BLaER1 treated with 17β-estradiol and CSF1 and Interleukin-3, amounts not matched to agents 10 nM and 100 nM (cell line): ENCODE results near the gene RAMP1.
A peak's percentile ranks its signal among the peaks of the same experiment; 100 is the strongest.
"Not testable (repeated sequence)": the region's sequence is repeated elsewhere in the genome, so short reads cannot be mapped to it uniquely, and the experiment has no call there.

Experiments used
- H3K27ac ChIP-seq, 11 experiments: shearing (Covaris generic); formaldehyde crosslinking; 2 replicates each; pipeline ENCODE4 v1.8.1; 2022
- H3K27me3 ChIP-seq, 11 experiments: shearing (Covaris generic); formaldehyde crosslinking; 2 replicates each; pipeline ENCODE4 v1.8.1; 2022
- H3K36me3 ChIP-seq, 11 experiments: shearing (Covaris generic); formaldehyde crosslinking; 2 replicates each; pipeline ENCODE4 v1.8.1; 2022
- H3K4me1 ChIP-seq, 10 experiments: shearing (Covaris generic); formaldehyde crosslinking; 2 replicates each; pipeline ENCODE4 v1.8.1; 2022
- H3K4me2 ChIP-seq, 11 experiments: shearing (Covaris generic); formaldehyde crosslinking; 2 replicates each; pipeline ENCODE4 v1.8.1; 2022
- H3K4me3 ChIP-seq, 10 experiments: shearing (Covaris generic); formaldehyde crosslinking; 2 replicates each; pipeline ENCODE4 v1.8.1; 2022
- H3K9ac ChIP-seq, 11 experiments: shearing (Covaris generic); formaldehyde crosslinking; 2 replicates each; pipeline ENCODE4 v1.8.1; 2022
- H3K9me3 ChIP-seq, 11 experiments: shearing (Covaris generic); formaldehyde crosslinking; replicated peaks in 1 of 11; 2 replicates each; pipeline ENCODE4 v1.8.1; 2022
- H4K20me1 ChIP-seq, 11 experiments: shearing (Covaris generic); formaldehyde crosslinking; 2 replicates each; pipeline ENCODE4 v1.8.1; 2022
- Cebpa-rat ChIP-seq, 11 experiments: shearing (Covaris generic); IDR thresholded peaks; 2 replicates each; pipeline ENCODE4 v1.8.1; 2022

The RAMP1 gene

DNA sequence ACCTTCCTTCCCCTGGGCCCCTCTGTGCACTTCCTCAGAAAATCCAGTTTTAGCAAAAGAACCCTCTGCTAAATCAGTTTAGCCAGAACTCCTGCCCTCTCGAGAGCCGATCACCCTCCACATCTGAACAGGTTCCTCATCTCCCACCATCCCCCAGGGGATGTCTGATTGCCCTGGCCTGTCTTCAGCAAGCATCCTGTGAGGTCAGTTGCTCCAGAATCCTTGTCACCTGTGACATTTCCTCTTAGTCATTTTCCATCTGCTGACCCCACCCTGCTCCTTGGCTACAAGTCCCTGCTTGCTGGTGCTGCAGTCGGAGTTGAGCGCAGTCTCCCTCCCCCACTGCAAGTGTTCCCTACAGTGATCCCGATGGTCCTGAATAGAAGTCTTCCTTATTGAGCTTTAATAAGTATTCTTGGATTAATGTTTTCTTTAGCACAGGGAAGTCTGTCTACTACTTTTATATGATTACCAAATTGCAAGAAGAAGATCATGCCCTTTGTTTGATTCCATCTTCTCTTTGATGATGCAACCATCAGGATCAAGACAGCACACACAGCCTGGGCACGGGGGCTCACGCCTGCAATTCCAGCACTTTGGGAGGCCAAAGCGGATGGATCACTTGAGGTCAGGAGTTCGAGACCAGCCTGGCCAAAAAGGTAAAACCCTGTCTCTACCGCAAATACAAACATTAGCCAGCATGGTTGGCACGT is 76.5 kb downstream of the RAMP1 start:
- peaks cover 14 to 27% (median 19%) of the 10 kb centered on the region in 10 experiments for H3K4me1 ChIP-seq
- H3K36me3 ChIP-seq = 0 out of 22 replicates have a peak, but pooled peaks cover 0 to under 1% (median 0%) of the 10 kb centered on the region in 11 experiments
- H3K9ac ChIP-seq = no peak overlapping the region
- peaks cover 0 to 4% (median 2%) of the 10 kb centered on the region in 11 experiments; a peak in 13 of 22 replicates for H3K9me3 ChIP-seq
- no peak overlapping the region for H3K4me3 ChIP-seq
- TF ChIP-seq Cebpa-rat (IDR thresholded peaks at IDR 0.05) = 0 out of 22 replicates have a peak, but pooled peaks of 1 of the 11 experiments have one; percentile 12
- no peaks in the 10 kb centered on the region; a peak in 1 of 22 replicates for H4K20me1 ChIP-seq
- no peak overlapping the region for H3K27ac ChIP-seq
- H3K27me3 ChIP-seq = no peaks in the 10 kb centered on the region
- peak overlapping the region; percentile 22 to 66 (median 51); a peak in 21 of 22 replicates for H3K4me2 ChIP-seq

DNA sequence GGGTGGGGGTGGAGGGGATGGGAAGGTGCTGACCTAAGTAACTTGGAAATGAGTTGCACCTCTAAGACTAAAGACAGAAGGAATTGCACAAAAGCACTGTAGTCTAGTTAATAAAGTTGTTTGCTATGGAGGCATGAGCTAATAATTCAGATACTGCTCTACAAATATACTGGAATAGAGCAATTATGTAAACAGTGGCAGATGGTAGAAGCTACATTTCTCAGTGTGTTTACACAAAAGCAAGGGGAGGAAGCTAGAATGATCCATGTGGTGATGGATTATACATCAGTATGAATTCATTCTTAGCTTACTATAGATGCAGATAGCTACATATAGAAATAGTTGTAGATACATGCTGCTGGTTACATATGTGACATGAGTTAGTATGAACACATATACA is 79.8 kb downstream of the RAMP1 start:
- Histone ChIP-seq H3K36me3 (peaks cover 0 to 9% (median 0%) of the 10 kb centered on the region in 11 experiments; a peak in 4 of 22 replicates), H3K27me3 (no peaks in the 10 kb centered on the region), H3K4me2 (no peak overlapping the region), H3K27ac (no peak overlapping the region), H3K4me1 (peaks cover 9 to 38% (median 24%) of the 10 kb centered on the region in 10 experiments; a peak in 19 of 20 replicates), H4K20me1 (no peaks in the 10 kb centered on the region), H3K9ac (no peak overlapping the region), H3K4me3 (no peak overlapping the region), H3K9me3 (peaks cover 12 to 22% (median 16%) of the 10 kb centered on the region in 11 experiments)
- no peak for TF ChIP-seq Cebpa-rat (IDR thresholded peaks at IDR 0.05)

DNA sequence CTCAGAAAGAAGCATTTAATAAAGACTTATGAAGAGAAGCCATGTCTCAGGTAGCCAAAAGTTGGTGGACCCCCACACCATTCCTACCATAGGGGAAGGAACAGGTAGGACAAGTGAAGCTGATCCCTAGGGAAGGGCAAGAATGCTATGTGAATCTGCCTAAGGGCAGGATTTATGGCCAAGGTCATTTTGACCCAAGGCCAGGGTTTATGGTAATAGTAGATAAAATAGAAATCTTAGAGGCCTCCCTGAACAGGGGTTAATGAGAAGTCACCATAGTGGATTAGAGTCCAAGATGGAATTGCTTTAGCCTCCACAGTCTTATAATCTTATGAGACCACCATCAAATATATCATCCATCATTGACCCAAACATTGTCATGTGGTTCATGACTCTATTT is 81.4 kb downstream of the RAMP1 start:
- Histone ChIP-seq H4K20me1 (no peaks in the 10 kb centered on the region), H3K27me3 (no peaks in the 10 kb centered on the region), H3K4me2 (no peak overlapping the region), H3K9me3 (peaks cover 28 to 37% (median 32%) of the 10 kb centered on the region in 11 experiments), H3K36me3 (peaks cover 0 to 18% (median 4%) of the 10 kb centered on the region in 11 experiments; a peak in 5 of 22 replicates), H3K4me3 (no peak overlapping the region), H3K4me1 (peaks cover 2 to 25% (median 12%) of the 10 kb centered on the region in 10 experiments; a peak in 19 of 20 replicates), H3K9ac (no peak overlapping the region), H3K27ac (no peak overlapping the region)
- no peak for TF ChIP-seq Cebpa-rat (IDR thresholded peaks at IDR 0.05)

DNA sequence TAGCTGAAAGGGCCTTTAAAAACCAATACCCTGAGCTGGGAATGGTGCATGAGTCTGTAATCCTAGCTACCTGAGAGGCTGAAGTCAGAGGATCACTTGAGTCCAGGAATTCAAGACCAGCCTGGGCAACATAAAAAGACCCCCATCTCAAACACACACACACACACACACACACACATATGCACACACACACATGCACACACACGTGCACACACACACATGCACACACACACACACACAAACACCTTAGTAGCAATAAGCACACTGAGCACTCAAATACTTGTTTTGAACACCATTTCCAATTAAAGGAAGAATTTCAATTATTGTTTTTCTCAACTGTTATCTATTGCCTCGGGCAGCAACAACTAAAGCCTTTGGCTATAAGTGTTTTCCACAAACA is 81.8 kb downstream of the RAMP1 start:
- Histone ChIP-seq H4K20me1 (no peaks in the 10 kb centered on the region), H3K4me2 (0 out of 22 replicates have a peak overlapping the region, but pooled peaks of 2 of the 11 experiments have one; percentile 19 to 41), H3K4me1 (peaks cover 0 to 23% (median 9%) of the 10 kb centered on the region in 10 experiments; a peak in 12 of 20 replicates), H3K9me3 (peaks cover 31 to 41% (median 36%) of the 10 kb centered on the region in 11 experiments), H3K36me3 (peaks cover 0 to 18% (median 4%) of the 10 kb centered on the region in 11 experiments; a peak in 5 of 22 replicates), H3K27me3 (no peaks in the 10 kb centered on the region), H3K9ac (no peak overlapping the region), H3K4me3 (no peak overlapping the region), H3K27ac (no peak overlapping the region)
- TF ChIP-seq Cebpa-rat (IDR thresholded peaks at IDR 0.05) = no peak

DNA sequence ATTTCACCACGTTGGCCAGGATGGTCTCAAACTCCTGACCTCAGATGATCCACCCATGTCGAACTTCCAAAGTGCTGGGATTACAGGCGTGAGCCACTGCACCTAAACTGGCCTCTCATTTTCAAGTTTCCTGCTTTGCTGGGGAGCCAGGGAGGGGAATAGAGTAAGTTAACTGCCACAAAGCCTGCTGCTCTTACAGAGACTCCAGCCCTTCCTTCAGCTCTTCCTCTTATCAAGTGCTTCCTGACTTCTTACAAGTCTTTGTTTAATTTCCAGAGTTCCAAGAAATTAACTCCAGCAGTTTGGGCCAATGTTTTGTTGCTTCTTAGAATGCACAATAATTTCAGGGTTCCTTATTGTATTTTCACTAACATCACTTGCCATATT is 83.1 kb downstream of the RAMP1 start:
- H3K27ac ChIP-seq = no peak overlapping the region
- no peak overlapping the region for H3K9ac ChIP-seq
- H3K9me3 ChIP-seq = peaks cover 31 to 45% (median 39%) of the 10 kb centered on the region in 11 experiments
- H3K4me3 ChIP-seq = no peak overlapping the region
- no peaks in the 10 kb centered on the region for H3K27me3 ChIP-seq
- H4K20me1 ChIP-seq = no peaks in the 10 kb centered on the region
- H3K36me3 ChIP-seq = peaks cover 0 to 18% (median 4%) of the 10 kb centered on the region in 11 experiments; a peak in 5 of 22 replicates
- no peak for TF ChIP-seq Cebpa-rat (IDR thresholded peaks at IDR 0.05)
- H3K4me2 ChIP-seq = peak overlapping the region in 7 of 11 experiments; percentile 19 to 52 (median 41); a peak in 11 of 22 replicates
- peaks cover 0 to 23% (median 9%) of the 10 kb centered on the region in 10 experiments; a peak in 11 of 20 replicates for H3K4me1 ChIP-seq

DNA sequence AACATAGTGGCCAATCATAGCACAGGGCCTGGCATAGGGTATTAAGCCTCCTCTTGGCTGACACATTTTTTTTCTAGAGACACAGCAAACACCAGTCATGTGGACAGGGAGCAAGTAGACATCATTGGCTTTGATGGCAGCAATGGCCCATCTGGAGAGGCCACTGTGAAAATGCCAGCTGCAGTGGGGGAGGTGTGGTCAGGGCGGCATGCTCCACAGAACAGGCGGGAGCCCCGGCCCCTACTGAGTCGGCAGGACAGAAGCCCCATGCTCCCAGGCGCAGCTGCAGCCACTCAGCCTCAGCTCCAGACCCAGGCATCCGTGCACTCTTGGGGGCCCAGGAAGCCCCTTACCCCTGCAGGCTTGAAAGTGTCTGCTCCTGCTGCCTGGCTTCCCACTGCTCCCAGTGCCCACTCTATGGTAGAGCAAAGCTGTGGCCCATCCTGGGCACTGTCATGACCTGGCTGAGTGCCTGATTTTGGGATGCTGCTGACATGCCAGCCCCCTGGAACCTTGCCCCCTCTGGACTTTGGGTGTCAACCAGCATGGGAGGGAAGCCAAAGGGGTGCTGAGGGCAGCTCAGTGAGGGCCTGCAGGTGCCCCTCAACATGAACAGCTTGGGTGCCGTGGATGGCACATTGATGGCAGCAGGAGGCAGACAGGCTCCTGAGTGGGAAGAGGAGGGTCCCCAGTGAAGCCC is 84.1 kb downstream of the RAMP1 start:
- H4K20me1 ChIP-seq = no peaks in the 10 kb centered on the region
- H3K9me3 ChIP-seq = peaks cover 31 to 45% (median 39%) of the 10 kb centered on the region in 11 experiments
- H3K27ac ChIP-seq = no peak overlapping the region
- peak overlapping the region in 4 of 11 experiments; percentile 2 to 12 (median 6); a peak in 2 of 22 replicates for H3K4me2 ChIP-seq
- no peak overlapping the region for H3K9ac ChIP-seq
- H3K4me1 ChIP-seq = peaks cover 0 to 23% (median 9%) of the 10 kb centered on the region in 10 experiments; a peak in 11 of 20 replicates
- H3K27me3 ChIP-seq = no peaks in the 10 kb centered on the region
- H3K36me3 ChIP-seq = peaks cover 0 to 18% (median 4%) of the 10 kb centered on the region in 11 experiments; a peak in 5 of 22 replicates
- H3K4me3 ChIP-seq = peak overlapping the region in 2 of 10 experiments; percentile 16 to 38; a peak in 1 of 20 replicates
- TF ChIP-seq Cebpa-rat (IDR thresholded peaks at IDR 0.05) = no peak

DNA sequence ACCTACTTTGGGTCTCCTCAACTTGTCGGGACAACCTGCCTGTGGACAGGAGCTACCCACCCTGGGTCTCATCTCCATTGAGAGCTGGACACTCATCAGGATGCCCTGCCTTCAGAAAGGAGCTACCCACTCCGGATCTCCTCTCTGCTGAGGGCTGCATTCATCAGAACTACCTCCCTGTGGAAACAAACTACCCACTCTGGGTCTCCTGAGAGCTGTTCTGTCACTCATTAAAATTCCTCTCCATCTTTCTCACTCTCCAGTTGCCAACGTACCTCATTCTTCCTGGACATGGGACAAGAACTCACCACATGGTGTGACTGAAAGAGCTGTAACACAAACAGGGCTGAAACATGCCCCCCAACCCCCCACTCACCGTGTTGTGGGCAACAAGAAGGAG is 84.9 kb downstream of the RAMP1 start:
- Histone ChIP-seq H3K4me3 (peak overlapping the region in 4 of 10 experiments; percentile 6 to 23 (median 14); a peak in 6 of 20 replicates), H3K27ac (no peak overlapping the region), H3K27me3 (no peaks in the 10 kb centered on the region), H3K36me3 (peaks cover 0 to 18% (median 4%) of the 10 kb centered on the region in 11 experiments; a peak in 5 of 22 replicates), H3K9ac (no peak overlapping the region), H3K4me1 (peaks cover 0 to 23% (median 9%) of the 10 kb centered on the region in 10 experiments; a peak in 11 of 20 replicates), H4K20me1 (no peaks in the 10 kb centered on the region), H3K9me3 (peaks cover 31 to 45% (median 39%) of the 10 kb centered on the region in 11 experiments), H3K4me2 (no peak overlapping the region)
- TF ChIP-seq Cebpa-rat (IDR thresholded peaks at IDR 0.05) = no peak

DNA sequence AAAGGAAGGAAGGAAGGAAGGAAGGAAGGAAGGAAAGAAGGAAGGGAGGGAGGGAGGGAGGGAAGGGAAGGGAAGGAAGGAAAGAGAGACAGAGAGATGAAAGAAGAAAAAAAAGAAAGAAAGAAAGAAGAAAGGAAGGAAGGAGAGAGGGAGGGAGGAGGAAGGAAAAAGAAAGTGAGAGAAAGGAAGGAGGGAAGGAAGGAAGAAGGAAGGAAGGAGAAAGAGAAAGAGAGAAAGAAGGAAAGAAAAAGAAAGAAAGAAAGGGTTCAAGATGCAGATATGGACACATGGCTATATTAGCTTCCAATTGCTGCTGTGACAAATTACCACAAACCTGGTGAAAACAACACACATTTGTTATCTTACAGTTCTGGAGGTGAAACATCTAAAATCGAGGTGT is 87.0 kb downstream of the RAMP1 start:
- H4K20me1 ChIP-seq = no peaks in the 10 kb centered on the region
- H3K4me1 ChIP-seq = peaks cover 0 to 23% (median 9%) of the 10 kb centered on the region in 10 experiments; a peak in 11 of 20 replicates
- no peak for TF ChIP-seq Cebpa-rat (IDR thresholded peaks at IDR 0.05)
- no peak overlapping the region for H3K4me3 ChIP-seq
- no peak overlapping the region for H3K4me2 ChIP-seq
- H3K9me3 ChIP-seq = peaks cover 31 to 47% (median 39%) of the 10 kb centered on the region in 11 experiments
- H3K9ac ChIP-seq = no peak overlapping the region
- H3K27ac ChIP-seq = no peak overlapping the region
- H3K27me3 ChIP-seq = no peaks in the 10 kb centered on the region
- peaks cover 0 to 18% (median 4%) of the 10 kb centered on the region in 11 experiments; a peak in 5 of 22 replicates for H3K36me3 ChIP-seq

DNA sequence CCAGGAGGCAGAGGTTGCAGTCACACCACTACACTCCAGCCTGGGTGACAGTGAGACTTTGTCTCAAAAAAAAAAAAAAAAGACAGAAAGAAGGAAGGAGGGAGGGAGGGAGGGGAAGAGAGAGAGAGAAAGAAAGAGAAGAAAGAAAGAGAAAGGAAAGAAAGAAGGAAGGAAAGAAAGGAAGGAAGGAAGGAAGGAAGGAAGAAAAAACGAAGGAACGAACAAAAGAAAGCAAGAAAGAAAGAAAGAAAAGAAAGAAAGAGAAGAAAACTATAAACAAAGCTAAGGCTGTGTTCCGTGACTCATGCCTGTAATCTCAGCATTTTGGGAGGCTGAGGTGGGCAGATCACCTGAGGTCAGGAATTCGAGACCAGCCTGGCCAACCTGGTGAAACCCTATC is 91.9 kb downstream of the RAMP1 start:
- not testable (repeated sequence) for H3K27ac ChIP-seq, H3K4me3 ChIP-seq, H3K36me3 ChIP-seq, H3K4me1 ChIP-seq, H4K20me1 ChIP-seq, H3K4me2 ChIP-seq, H3K9ac ChIP-seq, H3K27me3 ChIP-seq
- H3K9me3 ChIP-seq = peaks cover 0 to 18% (median 12%) of the 10 kb centered on the region in 11 experiments; a peak in 14 of 22 replicates
